Measurements from ENCODE around the gene DNAJC15. TPM values are rescaled to one million over a fixed set of nuclear protein-coding genes. Genes with fewer than 3 reads are reported as not detected.

Gene DNAJC15
- total and polyA plus RNA-seq, 2 of the 8 experiments (the other 6 are each of a cell fraction or from before 2014, with no cell fraction given), result 5.8 to 20.8 TPM

DNA sequence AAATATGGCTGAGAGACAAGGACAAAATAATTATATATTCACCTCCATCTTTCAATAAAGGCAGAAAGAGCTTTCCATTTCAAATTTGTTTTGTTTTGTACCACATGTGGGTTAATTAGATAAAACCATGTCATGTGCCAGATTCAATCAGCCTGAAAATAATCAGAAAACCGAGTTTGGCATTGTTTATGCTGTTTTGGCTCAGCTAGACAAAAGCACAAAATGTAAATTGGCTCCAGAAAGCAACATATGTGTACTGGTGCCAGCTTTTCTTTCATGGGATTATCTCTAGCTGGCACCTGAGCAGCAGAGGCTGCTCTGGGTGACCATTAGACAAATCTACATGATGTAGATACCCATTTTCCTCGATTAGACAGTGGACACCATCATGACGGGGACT lies 9.2 kb upstream of the DNAJC15 start (continued):
- TF ChIP-seq TAF7 (optimal IDR thresholded peaks at IDR 0.05; ENCODE audit: borderline replicate concordance, low read depth, low read length), result no peak
